WTC11 (cell line): Measurements from ENCODE around the gene VEZF1. TPM values are rescaled to one million over a fixed set of nuclear protein-coding genes. Genes with fewer than 3 reads are reported as not detected.

Source experiments
- ATAC-seq: fragments of 200-7000 bp; cut with Tn5 transposase; 2 replicates; pipeline ENCODE4 v1.10.0; 2021; ENCODE audit warnings: mild to moderate bottlenecking, moderate library complexity
- CTCF ChIA-PET: fragments of 300-600 bp; sonication (Branson Sonifier 250); formaldehyde crosslinking; loops from one replicate; lab custom pipeline; 2021; ENCODE audit warnings: antibody characterized with exemption; lab: Charles Lee
- POLR2A ChIA-PET: fragments of 350-600 bp; sonication (Branson Sonifier 250); formaldehyde crosslinking; loops from one replicate; lab custom pipeline; 2021; ENCODE audit warnings: antibody characterized with exemption; lab: Charles Lee
- DNase-seq: peaks from one replicate; pipeline ENCODE4 v3.0.0; 2021; ENCODE audit warnings: low spot score
- H3K27ac Mint-ChIP-seq: 2 replicates; pipeline ENCODE4 v1.8.0; 2021; ENCODE audit warnings: mixed read lengths
- H3K27me3 Mint-ChIP-seq: 2 replicates; pipeline ENCODE4 v1.8.0; 2021; ENCODE audit warnings: low read depth, mild to moderate bottlenecking, moderate library complexity, mixed read lengths
- H3K36me3 Mint-ChIP-seq: 2 replicates; pipeline ENCODE4 v1.8.0; 2021; ENCODE audit warnings: mixed read lengths
- H3K4me1 Mint-ChIP-seq: 2 replicates; pipeline ENCODE4 v1.8.0; 2022; ENCODE audit warnings: mixed read lengths
- H3K4me3 Mint-ChIP-seq: 2 replicates; pipeline ENCODE4 v1.8.0; 2021; ENCODE audit warnings: mild to moderate bottlenecking, moderate library complexity, mixed read lengths
- H3K9me3 Mint-ChIP-seq: 2 replicates; pipeline ENCODE4 v1.8.0; 2021; ENCODE audit warnings: mixed read lengths
- ATF2 ChIP-seq: sonication (generic); formaldehyde crosslinking; IDR thresholded peaks from 2 replicates; pipeline ENCODE4 v1.8.1; 2022; ENCODE audit warnings: low read depth, missing genetic modification reagents, borderline replicate concordance
- CDX4 ChIP-seq: fragments of 250-450 bp; sonication (Bioruptor Pico); IDR thresholded peaks from 2 replicates; pipeline ENCODE4 v1.9.0; 2021; ENCODE audit warnings: moderate library complexity, mild to moderate bottlenecking, inconsistent platforms, borderline replicate concordance
- E2F5 ChIP-seq: sonication (generic); formaldehyde crosslinking; IDR thresholded peaks from 2 replicates; pipeline ENCODE4 v1.8.1; 2022; ENCODE audit warnings: mild to moderate bottlenecking, moderate library complexity, missing genetic modification reagents
- FOXP1 ChIP-seq: sonication (generic); formaldehyde crosslinking; IDR thresholded peaks from 2 replicates; pipeline ENCODE4 v1.8.0; 2022; ENCODE audit warnings: missing genetic modification reagents, mild to moderate bottlenecking, moderate library complexity, borderline replicate concordance
- JUN ChIP-seq: sonication (generic); formaldehyde crosslinking; IDR thresholded peaks from 2 replicates; pipeline ENCODE4 v1.8.0; 2023; ENCODE audit warnings: mild to moderate bottlenecking, missing genetic modification reagents
- SMAD3 ChIP-seq: sonication (generic); formaldehyde crosslinking; IDR thresholded peaks from 2 replicates; pipeline ENCODE4 v1.8.0; 2022; ENCODE audit warnings: missing genetic modification reagents, mild to moderate bottlenecking, borderline replicate concordance
- SMAD4 ChIP-seq: sonication (generic); formaldehyde crosslinking; IDR thresholded peaks from 2 replicates; pipeline ENCODE4 v1.8.0; 2022; ENCODE audit warnings: mild to moderate bottlenecking, missing genetic modification reagents
- SOX15 ChIP-seq: fragments of 250-450 bp; sonication (Bioruptor Pico); IDR thresholded peaks from 2 replicates; pipeline ENCODE4 v1.9.0; 2021; ENCODE audit warnings: mild to moderate bottlenecking
- SP1 ChIP-seq: sonication (generic); formaldehyde crosslinking; conservative IDR thresholded peaks from 2 replicates; pipeline ENCODE4 v1.8.1; 2022; ENCODE audit warnings: missing genetic modification reagents
- TCF7 ChIP-seq: sonication (generic); formaldehyde crosslinking; IDR thresholded peaks from 2 replicates; pipeline ENCODE4 v1.8.0; 2022; ENCODE audit warnings: mild to moderate bottlenecking, low read depth, missing genetic modification reagents, moderate library complexity
- ZNF121 ChIP-seq: sonication (generic); formaldehyde crosslinking; IDR thresholded peaks from 2 replicates; pipeline ENCODE4 v1.8.0; 2023; ENCODE audit warnings: missing genetic modification reagents
- ZNF138 ChIP-seq: sonication (generic); formaldehyde crosslinking; conservative IDR thresholded peaks from 2 replicates; pipeline ENCODE4 v1.8.1; 2022; ENCODE audit warnings: mild to moderate bottlenecking, moderate library complexity, missing genetic modification reagents
- ZNF219 ChIP-seq: sonication (generic); formaldehyde crosslinking; IDR thresholded peaks from 2 replicates; pipeline ENCODE4 v1.8.0; 2023; ENCODE audit warnings: missing genetic modification reagents, mild to moderate bottlenecking, borderline replicate concordance
- ZNF263 ChIP-seq: sonication (generic); formaldehyde crosslinking; IDR thresholded peaks from 2 replicates; pipeline ENCODE4 v1.8.1; 2022; ENCODE audit warnings: low read depth, mild to moderate bottlenecking, moderate library complexity, missing genetic modification reagents
- ZNF317 ChIP-seq: sonication (generic); formaldehyde crosslinking; IDR thresholded peaks from 2 replicates; pipeline ENCODE4 v1.8.1; 2023; ENCODE audit warnings: low read depth, mild to moderate bottlenecking, moderate library complexity, missing genetic modification reagents, borderline replicate concordance
- ZNF416 ChIP-seq: fragments of 250-450 bp; sonication (Bioruptor Pico); IDR thresholded peaks from 2 replicates; pipeline ENCODE4 v1.9.0; 2021; ENCODE audit warnings: mild to moderate bottlenecking, inconsistent platforms
- total RNA-seq: library from RNA; stranded (reverse); gene quantifications from 3 replicates; pipeline ENCODE4 v1.2.3, GENCODE V29; 2021
- TF ChIP-seq, protein P1 (sequence below): sonication (generic); formaldehyde crosslinking; IDR thresholded peaks from 2 replicates; pipeline ENCODE4 v1.8.0; 2022; ENCODE audit warnings: mild to moderate bottlenecking, missing genetic modification reagents
- TF ChIP-seq, protein P2 (sequence below): fragments of 200-600 bp; IDR thresholded peaks from 2 replicates; pipeline ENCODE4 v1.8.0; 2022; ENCODE audit warnings: antibody characterized with exemption
- TF ChIP-seq, protein P3 (sequence below): sonication (generic); formaldehyde crosslinking; IDR thresholded peaks from 2 replicates; pipeline ENCODE4 v1.8.0; 2023; ENCODE audit warnings: mild to moderate bottlenecking, missing genetic modification reagents

VEZF1 gene
- total RNA-seq, 1 experiment from 2014 or later = 43.3 TPM

DNA sequence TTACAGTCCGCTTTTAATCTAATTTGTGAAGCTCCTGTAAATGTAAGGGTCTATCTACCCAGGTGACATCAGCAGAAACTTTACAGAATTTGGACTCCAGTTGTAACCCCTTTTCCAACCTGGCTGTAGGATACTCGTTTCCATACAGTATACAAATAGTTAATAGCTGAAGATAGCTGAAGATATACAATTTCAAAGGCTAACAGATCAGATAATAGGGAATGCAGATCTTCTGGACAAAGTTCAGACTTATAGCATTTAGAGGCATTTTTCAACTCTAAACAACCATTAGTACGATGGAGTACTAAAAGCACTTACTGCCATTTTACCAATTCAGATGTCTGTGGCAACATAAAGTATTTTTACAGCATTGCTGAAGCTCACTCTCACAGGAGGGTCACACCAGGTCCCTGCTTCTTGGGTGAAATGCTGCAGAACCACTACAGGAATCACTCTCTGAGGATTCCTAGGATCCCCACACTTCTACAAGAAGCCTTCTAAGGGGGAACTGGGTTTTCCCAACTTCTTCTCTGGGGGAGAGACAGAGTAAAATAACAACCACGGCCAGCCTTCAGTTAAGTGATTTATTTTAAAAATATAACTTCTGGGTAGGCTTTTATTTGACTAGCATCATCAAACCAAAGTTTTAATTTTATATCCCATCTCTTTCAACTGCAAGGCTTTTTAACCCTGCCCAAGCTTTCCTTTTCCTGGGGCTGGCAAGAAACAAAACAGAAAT is 2.9 kb downstream of the VEZF1 start:
- Mint-ChIP-seq H3K27ac (no peak overlapping the region), H3K4me1 (peaks cover 52% of the 10 kb centered on the region), H3K4me3 (0 out of 2 replicates have a peak overlapping the region, but pooled peaks have one; percentile 19), H3K36me3 (peaks cover 22% of the 10 kb centered on the region), H3K9me3 (no peaks in the 10 kb centered on the region), H3K27me3 (no peaks in the 10 kb centered on the region)
- TF ChIP-seq, protein P1, sequence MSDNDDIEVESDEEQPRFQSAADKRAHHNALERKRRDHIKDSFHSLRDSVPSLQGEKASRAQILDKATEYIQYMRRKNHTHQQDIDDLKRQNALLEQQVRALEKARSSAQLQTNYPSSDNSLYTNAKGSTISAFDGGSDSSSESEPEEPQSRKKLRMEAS = no peak
- TF ChIP-seq ATF2 (CRISPR knock-in tag) = no peak
- ATAC-seq = no peak
- DNase-seq = no peak
- CTCF ChIA-PET = interaction anchor here (0.7 to 3.4 kb wide), 8 partner anchors 9 to 127 kb away, joined by 3 to 13 read pairs (median 4); no protein-coding TSS in a partner anchor
- POLR2A ChIA-PET = no interaction called here

DNA sequence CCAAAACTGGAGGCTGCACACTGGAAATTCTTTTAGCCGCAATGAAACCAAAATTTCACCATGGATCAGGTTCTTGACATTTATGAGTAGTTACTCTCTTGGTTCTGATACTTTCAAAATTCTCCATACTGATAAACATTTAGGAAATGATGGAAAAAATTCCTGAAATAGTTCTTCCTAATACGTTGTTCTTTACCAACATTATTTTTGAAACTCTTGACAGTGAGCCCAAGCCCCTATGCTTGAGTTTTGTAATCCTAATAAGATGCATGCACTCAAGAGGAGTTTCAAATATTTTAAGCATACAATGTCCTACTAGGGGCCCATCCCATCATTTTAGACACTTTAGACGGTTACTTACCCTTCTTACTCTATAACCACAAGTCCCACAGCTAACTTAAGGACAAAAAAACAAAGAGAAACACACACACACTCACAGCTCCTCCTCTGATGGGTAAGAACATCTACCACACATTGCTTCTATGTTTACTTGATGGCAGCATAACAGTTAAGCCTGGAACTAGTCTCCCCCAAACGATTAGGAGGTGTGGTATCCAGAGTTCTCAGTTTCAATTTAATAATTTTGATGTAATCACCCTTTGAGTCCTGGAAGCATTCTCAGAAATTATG is 3.7 kb downstream of the VEZF1 start:
- no peaks in the 10 kb centered on the region for H3K9me3 Mint-ChIP-seq
- H3K27me3 Mint-ChIP-seq = no peaks in the 10 kb centered on the region
- peaks cover 25% of the 10 kb centered on the region for H3K36me3 Mint-ChIP-seq
- H3K4me1 Mint-ChIP-seq = peaks cover 45% of the 10 kb centered on the region
- no peak overlapping the region for H3K4me3 Mint-ChIP-seq
- no peak overlapping the region for H3K27ac Mint-ChIP-seq
- DNase-seq (no peak), ATAC-seq (no peak)
- TF ChIP-seq ZNF263 (no peak), TCF7 (CRISPR knock-in tag) (no peak), E2F5 (no peak), SMAD4 (CRISPR knock-in tag) (no peak), ZNF219 (CRISPR knock-in tag) (no peak)
- TF ChIP-seq, protein P2, sequence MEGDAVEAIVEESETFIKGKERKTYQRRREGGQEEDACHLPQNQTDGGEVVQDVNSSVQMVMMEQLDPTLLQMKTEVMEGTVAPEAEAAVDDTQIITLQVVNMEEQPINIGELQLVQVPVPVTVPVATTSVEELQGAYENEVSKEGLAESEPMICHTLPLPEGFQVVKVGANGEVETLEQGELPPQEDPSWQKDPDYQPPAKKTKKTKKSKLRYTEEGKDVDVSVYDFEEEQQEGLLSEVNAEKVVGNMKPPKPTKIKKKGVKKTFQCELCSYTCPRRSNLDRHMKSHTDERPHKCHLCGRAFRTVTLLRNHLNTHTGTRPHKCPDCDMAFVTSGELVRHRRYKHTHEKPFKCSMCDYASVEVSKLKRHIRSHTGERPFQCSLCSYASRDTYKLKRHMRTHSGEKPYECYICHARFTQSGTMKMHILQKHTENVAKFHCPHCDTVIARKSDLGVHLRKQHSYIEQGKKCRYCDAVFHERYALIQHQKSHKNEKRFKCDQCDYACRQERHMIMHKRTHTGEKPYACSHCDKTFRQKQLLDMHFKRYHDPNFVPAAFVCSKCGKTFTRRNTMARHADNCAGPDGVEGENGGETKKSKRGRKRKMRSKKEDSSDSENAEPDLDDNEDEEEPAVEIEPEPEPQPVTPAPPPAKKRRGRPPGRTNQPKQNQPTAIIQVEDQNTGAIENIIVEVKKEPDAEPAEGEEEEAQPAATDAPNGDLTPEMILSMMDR = no peak
- TF ChIP-seq, protein P3, sequence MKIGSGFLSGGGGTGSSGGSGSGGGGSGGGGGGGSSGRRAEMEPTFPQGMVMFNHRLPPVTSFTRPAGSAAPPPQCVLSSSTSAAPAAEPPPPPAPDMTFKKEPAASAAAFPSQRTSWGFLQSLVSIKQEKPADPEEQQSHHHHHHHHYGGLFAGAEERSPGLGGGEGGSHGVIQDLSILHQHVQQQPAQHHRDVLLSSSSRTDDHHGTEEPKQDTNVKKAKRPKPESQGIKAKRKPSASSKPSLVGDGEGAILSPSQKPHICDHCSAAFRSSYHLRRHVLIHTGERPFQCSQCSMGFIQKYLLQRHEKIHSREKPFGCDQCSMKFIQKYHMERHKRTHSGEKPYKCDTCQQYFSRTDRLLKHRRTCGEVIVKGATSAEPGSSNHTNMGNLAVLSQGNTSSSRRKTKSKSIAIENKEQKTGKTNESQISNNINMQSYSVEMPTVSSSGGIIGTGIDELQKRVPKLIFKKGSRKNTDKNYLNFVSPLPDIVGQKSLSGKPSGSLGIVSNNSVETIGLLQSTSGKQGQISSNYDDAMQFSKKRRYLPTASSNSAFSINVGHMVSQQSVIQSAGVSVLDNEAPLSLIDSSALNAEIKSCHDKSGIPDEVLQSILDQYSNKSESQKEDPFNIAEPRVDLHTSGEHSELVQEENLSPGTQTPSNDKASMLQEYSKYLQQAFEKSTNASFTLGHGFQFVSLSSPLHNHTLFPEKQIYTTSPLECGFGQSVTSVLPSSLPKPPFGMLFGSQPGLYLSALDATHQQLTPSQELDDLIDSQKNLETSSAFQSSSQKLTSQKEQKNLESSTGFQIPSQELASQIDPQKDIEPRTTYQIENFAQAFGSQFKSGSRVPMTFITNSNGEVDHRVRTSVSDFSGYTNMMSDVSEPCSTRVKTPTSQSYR (CRISPR knock-in tag) = no peak
- POLR2A ChIA-PET = no interaction called here
- CTCF ChIA-PET = interaction anchor here (1.0 to 3.4 kb wide), 3 partner anchors 9 to 126 kb away, joined by 3 to 13 read pairs (median 4); no protein-coding TSS in a partner anchor

DNA sequence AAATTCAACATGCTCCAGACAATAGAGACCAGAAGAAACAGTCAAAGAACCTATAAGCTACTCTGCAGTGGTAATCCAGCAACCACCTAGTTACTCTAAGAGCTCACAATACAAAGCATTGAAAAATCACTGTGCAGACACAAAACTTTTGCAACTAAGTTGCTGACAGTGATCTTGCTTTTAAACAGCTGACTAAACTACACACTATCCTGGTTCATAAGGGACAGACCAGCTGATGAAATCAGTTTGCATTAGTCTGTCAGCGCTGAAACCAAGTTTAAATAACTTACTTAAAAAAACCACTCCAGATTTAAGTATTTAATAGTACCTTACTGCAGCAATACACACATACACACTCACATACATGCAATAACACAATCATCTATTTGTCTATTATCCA is 4.6 kb downstream of the VEZF1 start:
- Mint-ChIP-seq H3K4me3 (no peak overlapping the region), H3K4me1 (peaks cover 37% of the 10 kb centered on the region), H3K27ac (no peak overlapping the region), H3K36me3 (peaks cover 33% of the 10 kb centered on the region), H3K9me3 (no peaks in the 10 kb centered on the region), H3K27me3 (no peaks in the 10 kb centered on the region)
- no peak for ATAC-seq
- DNase-seq = no peak
- POLR2A ChIA-PET = no interaction called here
- CTCF ChIA-PET = interaction anchor here (0.5 to 1.3 kb wide), 5 partner anchors 16 to 123 kb away, joined by 3 to 5 read pairs (median 3); partner anchors contain the start of gene CUEDC1
- TF ChIP-seq, protein P3 (CRISPR knock-in tag) = no peak
- TF ChIP-seq SOX15 (CRISPR knock-in tag) (no peak), SP1 (CRISPR knock-in tag) (no peak), ZNF138 (CRISPR knock-in tag) (no peak), FOXP1 (CRISPR knock-in tag) (no peak), JUN (CRISPR knock-in tag) (no peak), SMAD3 (CRISPR knock-in tag) (no peak), ZNF416 (no peak), ZNF317 (CRISPR knock-in tag) (no peak), CDX4 (no peak), ZNF263 (no peak), ZNF121 (CRISPR knock-in tag) (no peak)
